ENCODE data around the gene CERK.

Gene CERK

DNA sequence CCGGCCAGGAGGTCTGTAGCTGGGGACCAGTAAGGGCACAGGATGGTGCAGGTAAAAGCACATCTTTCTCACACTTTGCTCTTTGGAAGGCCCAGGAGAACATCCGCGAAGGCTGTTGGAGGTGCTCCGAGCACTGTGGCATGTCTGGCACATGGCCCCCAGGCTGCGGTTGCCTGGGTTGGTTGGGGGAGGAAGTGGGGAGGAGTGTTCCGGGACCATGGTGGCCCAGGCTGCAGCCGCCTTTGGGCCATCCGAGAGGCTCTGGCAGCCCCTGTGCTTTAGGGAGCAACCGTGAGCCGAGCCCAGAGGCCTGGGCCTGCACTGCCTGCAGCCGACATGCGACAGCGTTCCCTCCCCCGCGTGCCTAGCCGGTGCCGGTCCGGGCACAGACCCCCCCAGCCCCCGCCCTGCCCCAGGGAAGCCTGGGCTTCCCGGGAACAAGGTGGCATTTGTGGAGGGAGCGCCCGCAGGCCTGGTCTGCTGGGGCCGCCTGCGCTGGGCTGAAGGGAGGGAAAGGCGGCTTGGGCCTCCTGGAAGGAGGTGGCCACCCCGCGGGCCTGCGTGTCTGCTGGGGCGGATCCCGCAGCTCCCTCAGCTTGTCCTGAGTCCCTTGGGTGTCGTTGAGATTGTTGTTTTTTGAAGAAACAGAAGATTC is 59.9 kb downstream of the CERK start:
- DNase-seq (ENCODE audit: low read depth) = no peak

DNA sequence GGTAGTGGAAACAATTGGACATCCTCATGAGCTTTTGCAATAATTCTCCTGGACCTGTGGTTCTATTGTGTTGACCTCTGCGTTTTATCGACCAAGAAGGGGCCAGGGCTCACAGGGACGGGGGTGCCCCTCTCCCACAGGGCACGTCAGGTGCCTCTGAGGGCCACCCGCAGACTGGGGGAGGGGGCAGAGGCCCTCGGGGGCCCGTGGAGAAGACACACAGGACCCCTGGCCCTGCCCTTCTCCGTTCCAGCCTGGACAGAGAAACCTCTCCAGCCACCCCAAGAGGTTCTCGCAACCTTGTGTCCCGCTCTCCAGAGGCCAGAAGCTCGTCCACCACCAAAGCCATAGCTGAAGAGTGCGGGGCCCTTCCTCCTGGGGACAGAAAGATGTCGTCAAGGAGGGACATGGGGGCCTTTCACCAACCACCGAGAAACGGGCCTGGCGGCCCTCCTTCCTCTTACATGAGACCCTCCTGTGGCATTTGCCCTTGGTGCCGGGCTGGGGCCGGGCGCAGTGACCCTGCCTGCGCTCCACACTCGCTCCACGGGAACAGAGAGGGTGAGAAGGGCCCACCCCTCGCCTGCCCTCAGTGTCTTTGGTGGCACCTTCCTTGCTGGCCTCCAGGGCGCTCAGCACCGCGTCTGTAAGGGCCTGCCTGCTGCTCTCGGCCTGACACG is 60.6 kb downstream of the CERK start:
- no peak for DNase-seq (ENCODE audit: low read depth)

DNA sequence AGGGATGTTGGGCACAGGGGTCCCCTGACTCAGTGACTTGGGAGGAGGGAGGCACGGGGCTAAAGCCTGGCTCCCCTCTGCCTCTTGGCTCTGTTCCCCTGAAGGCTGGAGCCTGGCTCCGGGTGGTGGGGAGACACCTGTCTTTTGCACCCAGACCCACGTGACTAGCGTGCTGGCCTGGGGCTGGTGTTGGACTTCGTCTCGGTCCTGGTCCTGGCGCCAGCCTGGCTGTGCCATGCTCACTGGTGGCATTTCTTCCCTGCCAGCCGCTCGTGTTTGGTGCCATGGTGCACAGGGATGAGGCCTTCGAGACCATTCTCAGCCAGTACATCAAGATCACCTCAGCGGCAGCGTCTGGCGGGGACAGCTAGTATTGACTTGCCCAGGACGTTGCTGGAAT is 61.2 kb downstream of the CERK start:
- no peak for DNase-seq (ENCODE audit: low read depth)

DNA sequence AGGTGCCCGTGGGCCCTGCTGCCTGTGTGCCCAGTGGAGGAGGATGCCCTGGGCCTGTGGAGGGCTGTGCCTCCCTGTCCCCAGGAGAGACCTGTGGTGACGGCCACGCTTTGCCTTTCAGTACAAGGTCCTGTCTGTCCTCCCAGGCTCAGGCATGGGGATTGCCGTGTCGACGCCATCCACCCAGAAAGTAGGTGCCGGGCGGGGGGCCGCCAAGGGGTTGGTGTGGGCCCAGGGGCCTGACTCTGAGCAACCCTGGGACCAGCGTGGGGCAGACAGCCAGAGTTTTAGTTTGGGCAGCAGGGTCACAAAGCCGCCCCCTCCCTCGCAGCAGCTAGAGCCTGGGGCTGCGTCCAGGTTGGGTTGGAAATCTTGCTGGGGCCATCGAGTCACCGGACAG is 61.6 kb downstream of the CERK start:
- no peak for DNase-seq (ENCODE audit: low read depth)

DNA sequence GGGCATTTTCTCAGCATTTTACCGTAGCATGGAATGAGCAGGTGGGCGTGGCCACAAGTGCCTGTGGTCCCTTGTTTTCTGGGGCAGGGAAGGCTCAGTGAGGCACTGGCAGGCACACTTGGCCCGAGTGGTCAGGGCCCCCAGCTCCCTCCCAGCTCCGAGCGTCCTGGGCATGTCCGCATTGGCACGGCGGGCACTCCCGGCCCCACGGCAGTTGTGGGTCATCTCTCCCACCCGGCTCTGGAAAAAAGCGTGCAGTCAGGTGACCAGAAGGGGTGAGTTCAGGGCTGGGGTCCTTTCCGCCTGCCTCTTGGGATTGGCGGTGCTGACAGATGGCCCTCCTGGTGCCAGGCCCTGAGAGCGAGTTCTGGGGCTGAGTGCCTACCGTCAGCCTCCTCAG is 62.1 kb downstream of the CERK start:
- no peak for DNase-seq (ENCODE audit: low read depth)

DNA sequence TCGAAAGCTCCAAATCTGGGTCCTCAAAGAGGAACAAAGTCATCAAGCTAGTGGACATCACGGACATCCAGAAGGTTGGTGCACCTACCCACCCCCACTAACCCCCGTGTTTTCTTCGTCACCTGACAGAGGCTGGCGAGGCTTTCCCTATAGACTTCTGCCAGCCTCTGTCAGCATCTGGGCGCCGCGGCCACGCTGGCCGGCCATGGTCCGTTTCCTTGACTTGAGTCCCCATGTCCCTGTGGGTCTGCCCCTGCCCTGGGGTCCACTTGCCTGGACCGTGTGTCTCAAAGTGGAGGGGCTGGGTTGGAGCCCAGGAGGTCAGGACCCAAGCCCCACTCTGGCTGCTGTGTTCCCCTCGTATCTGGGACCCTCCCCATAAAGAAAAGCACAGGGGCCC is 62.6 kb downstream of the CERK start:
- DNase-seq (ENCODE audit: low read depth) = no peak

DNA sequence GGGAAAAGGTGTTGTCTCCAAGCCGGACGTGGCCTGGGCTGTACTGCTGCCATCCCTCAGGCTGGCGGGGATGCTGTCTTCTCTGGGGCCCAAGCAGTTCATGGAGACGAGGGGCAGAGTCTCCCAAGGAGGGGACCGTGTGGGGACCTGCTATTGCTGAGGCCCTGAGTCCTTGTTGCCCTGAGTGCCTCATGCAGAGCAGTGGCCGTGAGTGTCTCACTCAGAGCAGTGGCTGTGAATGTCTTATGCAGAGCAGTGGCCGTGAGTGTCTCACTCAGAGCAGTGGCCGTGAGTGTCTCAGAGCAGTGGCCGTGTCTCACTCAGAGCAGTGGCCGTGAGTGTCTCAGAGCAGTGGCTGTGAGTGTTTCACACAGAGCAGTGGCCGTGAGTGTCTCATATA is 63.1 kb downstream of the CERK start:
- no peak for DNase-seq (ENCODE audit: low read depth)

DNA sequence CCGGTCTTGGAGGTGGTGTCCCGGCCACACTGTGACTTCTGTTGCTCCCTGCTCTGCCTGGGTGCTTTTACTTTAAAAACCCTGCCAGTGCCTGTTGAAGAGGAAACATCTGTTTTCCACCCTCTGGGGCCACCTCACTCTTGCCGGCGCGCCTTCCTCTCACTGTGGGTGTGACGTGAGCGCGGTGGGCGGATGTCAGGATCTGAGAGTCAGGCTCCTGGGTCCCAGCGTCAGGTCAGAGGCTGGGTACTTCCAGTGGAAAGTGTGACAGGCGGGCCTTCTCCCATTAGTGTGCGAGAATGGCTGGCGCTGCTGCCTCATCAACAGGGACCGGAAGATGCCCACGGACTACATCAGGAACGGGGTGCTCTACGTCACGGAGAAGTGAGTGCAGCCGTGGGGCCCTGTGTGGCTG is 63.7 kb downstream of the CERK start:
- peak; percentile 92 for DNase-seq (ENCODE audit: low read depth)

DNA sequence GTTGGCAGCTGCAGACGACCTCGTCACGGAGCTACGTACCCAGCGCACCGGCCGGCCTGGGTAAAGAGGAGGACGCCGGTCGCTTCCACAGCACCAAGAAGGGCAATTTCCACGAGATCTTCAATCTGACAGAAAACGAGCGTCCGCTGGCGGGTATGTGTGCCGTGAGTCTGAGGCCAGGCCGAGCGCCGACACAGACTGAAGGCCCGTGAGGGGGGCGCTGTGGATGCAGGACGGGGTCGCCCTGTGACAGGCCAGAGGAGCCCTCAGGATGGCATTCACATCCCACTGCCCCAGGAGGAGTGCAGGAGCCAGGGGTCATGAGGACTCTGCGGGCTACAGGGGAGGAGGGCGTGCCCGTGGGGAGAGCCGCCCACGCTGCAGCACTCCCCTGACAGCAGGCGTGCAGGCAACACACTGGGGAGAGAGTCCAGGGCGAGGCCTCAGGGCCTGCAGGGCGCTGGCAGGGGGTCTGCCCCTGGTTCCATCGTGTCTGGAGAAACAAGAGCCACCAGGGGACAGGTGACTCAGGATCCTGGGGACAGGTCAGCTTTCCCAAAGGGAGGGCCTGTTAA is 64.3 kb downstream of the CERK start:
- DNase-seq (ENCODE audit: low read depth) = peak; percentile 13

DNA sequence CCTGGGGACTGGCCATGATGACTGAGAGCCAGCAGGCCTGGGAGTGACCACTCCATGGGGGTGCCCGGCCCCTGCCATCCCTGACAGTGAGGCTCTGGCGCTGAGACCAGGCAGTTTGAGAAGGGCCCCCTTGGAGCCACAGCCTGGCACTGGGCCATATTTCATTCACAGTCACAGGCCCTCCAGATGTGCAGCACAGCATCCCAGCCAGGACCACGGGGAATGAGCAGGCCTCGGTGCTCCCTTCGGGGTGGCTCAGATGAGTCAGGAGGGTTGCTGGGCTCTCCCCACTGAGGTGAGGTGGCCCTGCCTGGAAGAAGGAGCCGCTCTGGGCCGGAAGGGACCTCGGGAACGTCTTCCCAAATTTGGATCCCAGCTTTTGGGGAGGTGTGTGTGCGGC is 64.8 kb downstream of the CERK start:
- no peak for DNase-seq (ENCODE audit: low read depth)

DNA sequence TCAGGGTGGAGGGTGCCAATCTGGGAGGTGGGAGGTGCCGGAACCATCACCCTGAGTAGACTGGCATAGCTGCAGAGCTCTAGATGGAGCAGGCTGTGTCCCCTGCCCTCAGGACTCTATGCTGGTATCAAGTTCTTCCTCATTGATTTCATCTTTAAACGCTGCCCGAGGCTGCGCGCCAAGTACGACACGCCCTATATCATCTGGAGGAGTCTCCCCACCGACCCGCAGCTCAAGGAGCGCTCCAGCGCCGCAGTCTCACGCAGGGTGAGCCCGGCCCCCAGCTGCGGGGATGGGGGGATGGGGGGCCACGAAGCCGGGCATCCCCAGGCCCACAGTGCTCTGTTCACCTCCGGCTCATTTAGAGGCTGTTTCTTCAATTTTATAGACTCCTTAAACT is 65.3 kb downstream of the CERK start:
- DNase-seq (ENCODE audit: low read depth) = no peak

DNA sequence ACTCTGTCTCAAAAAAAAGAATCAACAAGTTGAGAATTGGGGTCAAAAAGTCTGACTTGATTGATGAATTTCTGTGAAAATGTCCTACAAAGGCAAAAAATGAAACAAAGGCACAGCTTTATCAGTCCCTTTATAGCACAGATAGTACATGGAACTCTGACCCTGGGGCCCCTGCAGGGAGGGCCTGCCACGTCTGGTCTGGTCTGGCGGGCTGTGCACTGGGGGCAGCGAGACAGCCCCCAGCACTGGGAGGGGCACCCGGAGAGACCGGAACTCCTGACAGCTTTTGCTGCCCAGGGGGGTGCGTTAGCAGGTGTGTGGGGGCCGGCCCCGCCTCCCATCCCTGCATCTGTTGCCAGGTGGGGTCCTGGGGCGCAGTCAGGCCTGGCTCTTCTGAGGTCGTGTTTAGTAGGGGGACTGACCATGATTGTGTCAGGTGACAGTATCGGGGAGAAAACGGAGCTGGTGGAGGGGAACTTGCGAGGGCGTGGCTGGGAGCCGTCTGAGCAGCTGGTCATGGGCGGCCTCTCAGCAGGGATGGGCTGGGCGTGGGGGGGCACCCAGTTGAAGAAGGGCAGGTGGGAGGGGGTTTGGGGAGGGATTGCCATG is 66.1 kb downstream of the CERK start:
- DNase-seq (ENCODE audit: low read depth) = no peak

DNA sequence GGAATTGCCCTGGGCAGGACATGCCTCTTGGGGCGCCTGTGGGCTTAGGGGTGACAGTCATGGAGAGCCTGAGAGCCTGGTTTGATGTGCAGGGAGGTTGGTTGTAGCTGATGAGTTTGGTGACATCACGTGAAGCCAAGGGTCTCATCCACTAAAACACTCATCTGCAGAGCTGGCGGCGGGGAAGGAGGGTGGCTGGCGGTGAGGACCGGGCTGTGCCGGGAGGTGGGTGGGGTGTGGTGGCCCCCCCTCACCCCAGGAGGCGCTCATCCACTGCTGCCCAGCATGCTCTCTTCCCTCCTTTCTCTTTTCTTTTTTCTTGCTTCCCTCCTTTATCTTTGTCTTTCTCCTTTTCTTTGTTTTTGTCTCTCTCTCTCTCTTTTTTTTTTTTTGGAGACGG is 68.9 kb downstream of the CERK start:
- DNase-seq (ENCODE audit: low read depth) = no peak

DNA sequence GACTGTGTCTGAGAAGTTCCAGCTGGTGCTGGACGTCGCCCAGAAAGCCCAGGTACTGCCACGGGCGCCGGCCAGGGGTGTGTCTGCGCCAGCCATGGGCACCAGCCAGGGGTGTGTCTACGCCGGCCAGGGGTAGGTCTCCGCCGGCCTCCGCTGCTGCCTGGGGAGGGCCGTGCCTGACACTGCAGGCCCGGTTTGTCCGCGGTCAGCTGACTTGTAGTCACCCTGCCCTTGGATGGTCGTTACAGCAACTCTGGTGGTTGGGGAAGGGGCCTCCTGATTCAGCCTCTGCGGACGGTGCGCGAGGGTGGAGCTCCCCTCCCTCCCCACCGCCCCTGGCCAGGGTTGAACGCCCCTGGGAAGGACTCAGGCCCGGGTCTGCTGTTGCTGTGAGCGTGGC is 69.9 kb downstream of the CERK start:
- no peak for DNase-seq (ENCODE audit: low read depth)

DNA sequence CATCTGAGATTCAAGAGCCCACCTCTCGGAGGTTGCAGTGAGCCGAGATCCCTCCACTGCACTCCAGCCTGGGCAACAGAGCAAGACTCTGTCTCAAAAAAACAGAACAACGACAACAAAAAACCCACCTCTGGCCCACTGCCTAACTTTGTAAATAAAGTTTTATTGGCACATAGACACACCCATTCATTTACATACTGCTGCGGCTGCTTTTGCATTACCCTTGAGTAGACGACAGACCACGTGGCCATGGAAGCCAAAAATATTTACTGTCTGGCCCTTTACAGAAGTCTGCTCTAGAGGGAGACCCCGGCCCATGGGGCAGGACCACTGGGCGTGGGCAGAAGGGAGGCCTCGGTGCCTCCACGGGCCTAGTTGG is 70.8 kb downstream of the CERK start:
- DNase-seq (ENCODE audit: low read depth) = no peak

DNA sequence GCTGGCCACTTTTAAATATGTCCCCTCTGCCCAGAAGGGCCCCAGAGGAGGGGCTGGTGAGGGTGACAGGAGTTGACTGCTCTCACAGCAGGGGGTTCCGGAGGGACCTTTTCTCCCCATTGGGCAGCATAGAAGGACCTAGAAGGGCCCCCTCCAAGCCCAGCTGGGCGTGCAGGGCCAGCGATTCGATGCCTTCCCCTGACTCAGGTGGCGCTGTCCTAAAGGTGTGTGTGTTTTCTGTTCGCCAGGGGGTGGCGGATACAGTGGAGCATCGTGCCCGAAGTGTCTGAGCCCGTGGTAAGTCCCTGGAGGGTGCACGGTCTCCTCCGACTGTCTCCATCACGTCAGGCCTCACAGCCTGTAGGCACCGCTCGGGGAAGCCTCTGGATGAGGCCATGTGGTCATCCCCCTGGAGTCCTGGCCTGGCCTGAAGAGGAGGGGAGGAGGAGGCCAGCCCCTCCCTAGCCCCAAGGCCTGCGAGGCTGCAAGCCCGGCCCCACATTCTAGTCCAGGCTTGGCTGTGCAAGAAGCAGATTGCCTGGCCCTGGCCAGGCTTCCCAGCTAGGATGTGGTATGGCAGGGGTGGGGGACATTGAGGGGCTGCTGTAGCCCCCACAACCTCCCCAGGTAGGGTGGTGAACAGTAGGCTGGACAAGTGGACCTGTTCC is 71.3 kb downstream of the CERK start:
- no peak for DNase-seq (ENCODE audit: low read depth)

DNA sequence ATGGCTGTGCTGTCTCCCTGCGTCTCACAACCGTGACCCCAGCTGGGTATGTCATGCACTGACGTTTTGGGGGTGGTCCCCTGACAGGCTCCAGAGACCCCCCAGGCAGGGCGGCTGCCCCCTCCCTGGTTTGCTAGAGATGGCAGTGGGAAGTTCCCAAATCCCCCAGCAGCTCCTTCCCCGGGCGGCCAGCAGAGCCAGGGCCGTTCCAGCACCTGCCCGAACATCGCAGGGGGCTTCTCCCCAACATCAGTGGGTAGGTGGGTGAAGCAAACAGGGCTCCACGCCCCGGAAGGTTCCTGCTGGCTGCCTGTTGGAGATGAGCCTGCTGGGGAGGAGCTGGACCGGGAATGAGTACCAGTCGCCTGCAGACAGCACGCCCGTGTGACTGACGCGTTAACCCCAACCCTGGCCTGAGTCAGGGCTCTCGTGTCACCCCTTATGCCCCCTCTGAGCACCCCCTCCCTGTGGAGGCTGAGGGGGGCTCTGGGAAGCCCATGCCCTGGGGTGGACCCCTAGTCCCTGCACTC is 72.2 kb downstream of the CERK start:
- no peak for DNase-seq (ENCODE audit: low read depth)

DNA sequence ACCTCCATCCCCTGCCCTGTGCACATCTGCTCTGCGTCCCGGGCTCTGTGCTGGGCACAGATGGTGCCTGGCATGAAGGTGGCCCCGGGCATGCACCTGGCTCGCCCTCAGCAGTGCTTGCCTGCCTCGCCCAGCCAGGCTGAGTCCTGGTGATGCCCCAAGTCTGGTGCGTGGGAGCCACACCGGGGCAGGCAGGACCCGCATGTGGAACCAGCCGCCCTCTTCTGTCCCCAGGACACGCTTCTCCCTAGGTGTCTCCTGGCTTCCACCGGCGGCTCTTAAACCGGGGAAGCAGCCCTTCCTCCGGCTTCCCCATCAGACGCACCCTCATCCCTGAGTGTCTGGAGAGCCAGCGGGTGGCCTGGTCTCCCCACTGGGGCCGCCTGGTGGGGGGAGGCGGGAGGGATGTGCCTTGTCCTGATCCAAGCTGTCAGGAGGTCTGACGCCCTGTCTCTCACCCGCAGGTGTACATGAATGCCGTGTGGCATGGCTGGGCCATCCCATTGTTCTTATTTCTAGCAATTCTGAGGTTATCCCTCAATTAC is 72.8 kb downstream of the CERK start:
- DNase-seq (ENCODE audit: low read depth) = no peak

DNA sequence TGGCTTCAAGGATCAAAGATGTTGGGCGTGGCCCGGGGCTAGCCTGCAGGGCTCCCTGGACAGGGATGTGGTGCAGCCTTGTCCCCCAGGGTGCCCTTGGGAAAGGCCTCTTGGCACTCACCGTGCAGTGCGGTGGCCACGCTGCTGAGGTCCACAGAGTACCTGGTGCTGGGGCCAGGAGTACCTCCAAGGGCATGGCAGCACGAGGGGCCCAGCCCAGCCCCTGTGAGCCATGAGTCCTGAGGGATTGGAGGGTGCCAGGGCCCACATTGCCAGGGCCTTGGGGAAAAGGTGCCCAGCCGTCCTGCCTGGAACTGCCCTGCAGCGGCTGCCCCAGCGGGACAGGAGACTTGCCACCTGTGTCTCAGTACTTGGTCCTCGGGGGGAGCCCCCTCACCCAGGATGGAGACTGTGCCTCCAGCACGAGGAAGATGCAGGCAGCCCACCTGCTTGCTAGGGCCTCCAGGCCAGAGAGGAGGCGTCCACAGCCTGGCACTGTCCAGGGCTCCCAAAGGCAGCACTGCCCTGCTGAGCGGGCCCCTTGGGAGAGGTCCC is 73.7 kb downstream of the CERK start:
- DNase-seq (ENCODE audit: low read depth) = no peak

DNA sequence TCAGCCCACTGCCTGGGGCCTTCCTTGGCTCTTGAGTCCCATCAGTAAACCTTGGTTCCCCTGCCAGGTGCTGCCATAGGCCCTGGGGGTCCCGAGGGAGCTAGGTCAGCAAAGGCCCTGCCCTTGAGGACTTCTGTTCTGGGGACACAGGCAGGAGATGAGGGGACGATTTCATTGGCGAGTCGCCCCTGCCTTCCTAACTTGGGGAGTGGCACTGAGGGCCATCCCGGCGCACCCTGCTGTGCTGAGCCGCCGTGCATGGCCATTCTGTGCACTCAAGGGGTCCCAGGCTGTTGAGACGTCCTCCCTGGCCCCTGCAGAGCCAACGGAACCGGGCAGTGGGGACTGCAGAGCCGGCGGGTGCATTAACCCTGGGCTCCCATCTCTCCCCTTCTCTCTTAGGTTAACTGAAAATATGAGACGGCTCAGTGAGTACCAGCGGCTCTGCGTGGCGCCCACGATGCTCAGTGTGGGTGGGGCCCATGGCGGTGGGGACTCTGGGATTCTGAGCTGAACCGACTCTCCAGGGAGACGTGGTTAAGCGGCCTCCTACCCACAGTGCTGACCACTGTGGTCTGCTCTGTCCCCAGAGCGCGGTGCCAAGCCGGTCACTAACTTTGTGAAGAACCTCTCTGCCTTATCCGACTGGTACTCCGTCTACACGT is 74.5 kb downstream of the CERK start:
- no peak for DNase-seq (ENCODE audit: low read depth)

DNA sequence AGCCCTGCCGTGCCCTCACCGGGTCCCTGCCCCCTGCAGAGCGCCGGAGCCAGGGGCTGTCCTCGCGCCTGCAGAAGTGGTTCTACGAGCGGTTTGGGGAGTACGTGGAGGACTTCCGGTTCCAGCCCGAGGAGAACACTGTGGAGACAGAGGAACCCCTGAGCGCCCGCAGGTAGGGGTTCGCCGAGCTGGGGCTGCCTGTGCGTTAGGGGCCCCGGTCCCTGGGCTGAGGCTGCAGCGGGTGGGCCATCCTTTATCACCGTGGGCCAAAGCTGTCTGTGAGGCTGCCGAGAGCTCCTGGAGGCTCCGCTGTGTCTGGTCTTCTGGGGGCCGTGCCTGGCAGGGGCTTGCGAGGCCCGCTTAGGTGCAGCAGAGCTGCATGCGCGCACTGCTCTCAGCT is 75.1 kb downstream of the CERK start:
- DNase-seq (ENCODE audit: low read depth) = no peak

Data from stimulated activated CD8-positive, alpha-beta memory T cell treated with anti-CD3 and anti-CD28 coated beads, Interleukin-12 subunit alpha, Interleukin-12 subunit beta, amount 100 ng/mL, for 1 hour (primary cell).